GM12874 (cell line): ENCODE results near the gene GCC2.
A peak's percentile ranks its signal among the peaks of the same experiment; 100 is the strongest.

Experiments
- CTCF ChIP-seq: IDR thresholded peaks from 2 replicates; pipeline ENCODE4 v1.5.1; 2011; ENCODE audit warnings: low read depth, mild to moderate bottlenecking, control low read depth, low read length, moderate library complexity; ENCODE audit not compliant: insufficient read depth

Gene GCC2

GRCh38 chr2:108531674-108532055 is 82.7 kb downstream of the GCC2 start:
- no peak for TF ChIP-seq CTCF

GRCh38 chr2:108533832-108534583 is 85.0 kb downstream of the GCC2 start, which contains the start of gene LIMS1:
Gene LIMS1 (plus strand): TSS chr2:108534470. CDS start chr2:108534563, 93 bp downstream.
- peak; percentile 19; the same call in 1 of the 2 replicates for TF ChIP-seq CTCF

- no peak for TF ChIP-seq CTCF
Observed at GRCh38 chr2:108534584-108535356, 85.8 kb downstream of the GCC2 start.

- TF ChIP-seq CTCF, result no peak
Observed at GRCh38 chr2:108535357-108535631, 86.3 kb downstream of the GCC2 start.

GRCh38 chr2:108536133-108536780 is 87.3 kb downstream of the GCC2 start:
- TF ChIP-seq CTCF, result no peak

GRCh38 chr2:108536911-108537310 is 87.9 kb downstream of the GCC2 start:
- no peak for TF ChIP-seq CTCF

- TF ChIP-seq CTCF, result no peak
Observed at GRCh38 chr2:108538000-108538625, 89.1 kb downstream of the GCC2 start.
